K562 (cell line): ENCODE measurements around the gene DBX1.

Experiments used
- CREB1 ChIP-seq, 2 experiments: sonication (generic) in 1 of 2; formaldehyde crosslinking in 1 of 2; IDR thresholded peaks; 2 replicates each; pipeline versions ENCODE4 v1.6.1 to v1.8.0; 2012 to 2022; ENCODE audit warnings: inconsistent platforms in 1 of 2, mild to moderate bottlenecking in 1 of 2, missing genetic modification reagents in 1 of 2, moderate library complexity in 1 of 2
- EGR1 ChIP-seq: fragments of 450-650 bp; conservative IDR thresholded peaks from 2 replicates; pipeline ENCODE4 v1.6.1; 2017; ENCODE audit warnings: mild to moderate bottlenecking
- ILF3 ChIP-seq: fragments of 450-650 bp; IDR thresholded peaks from 2 replicates; pipeline ENCODE4 v1.6.1; 2018; ENCODE audit warnings: antibody characterized with exemption, mild to moderate bottlenecking, moderate library complexity, borderline replicate concordance
- MTF1 ChIP-seq: fragments of 250-450 bp; sonication (Bioruptor Pico); IDR thresholded peaks from 2 replicates; pipeline ENCODE4 v1.9.0; 2021; ENCODE audit warnings: moderate library complexity, mild to moderate bottlenecking, inconsistent platforms, borderline replicate concordance
- NCOA1 ChIP-seq: fragments of 450-650 bp; IDR thresholded peaks from 2 replicates; pipeline ENCODE4 v1.6.1; 2016; ENCODE audit warnings: low read depth
- NFYB ChIP-seq: IDR thresholded peaks from 2 replicates; pipeline ENCODE4 v1.6.1; 2011; ENCODE audit warnings: mild to moderate bottlenecking, moderate library complexity; ENCODE audit not compliant: insufficient read length; ENCODE audit errors: extremely low read depth
- PCBP2 ChIP-seq: fragments of 200-400 bp; formaldehyde crosslinking; IDR thresholded peaks from 2 replicates; pipeline ENCODE4 v1.6.1; 2018; ENCODE audit warnings: low read length, low read depth, mild to moderate bottlenecking, moderate library complexity; ENCODE audit not compliant: poor library complexity, severe bottlenecking
- POLR2A ChIP-seq: fragments of 450-650 bp; conservative IDR thresholded peaks from 2 replicates; pipeline ENCODE4 v1.6.1; 2016
- POLR2G ChIP-seq: fragments of 200-400 bp; formaldehyde crosslinking; IDR thresholded peaks from 2 replicates; pipeline ENCODE4 v1.6.1; 2017; ENCODE audit warnings: low read depth, mild to moderate bottlenecking, antibody characterized with exemption, low read length, moderate library complexity
- TEAD4 ChIP-seq, 2 experiments: sonication (generic) in 1 of 2; formaldehyde crosslinking in 1 of 2; IDR thresholded peaks; 2 replicates each; pipeline versions ENCODE4 v1.6.1 to v1.8.0; 2012 to 2022; ENCODE audit warnings: borderline replicate concordance in 1 of 2, inconsistent platforms in 1 of 2, low read length in 1 of 2, mild to moderate bottlenecking in 1 of 2, missing genetic modification reagents in 1 of 2
- YY1 ChIP-seq, 3 experiments: IDR thresholded peaks; 2 replicates each; pipeline ENCODE4 v1.6.1; 2011; ENCODE audit warnings: low read length in 2 of 3, mild to moderate bottlenecking in 2 of 3, moderate library complexity in 2 of 3, borderline replicate concordance in 1 of 3, control low read depth in 1 of 3, low read depth in 1 of 3; ENCODE audit not compliant: insufficient read depth in 3 of 3, insufficient replicate concordance in 2 of 3, control insufficient read depth in 1 of 3, insufficient read length in 1 of 3; ENCODE audit errors: extremely low read depth in 1 of 3
- ZNF121 ChIP-seq: sonication (generic); formaldehyde crosslinking; conservative IDR thresholded peaks from 2 replicates; pipeline ENCODE4 v1.8.0; 2022; ENCODE audit warnings: missing genetic modification reagents
- TF ChIP-seq, protein P1 (sequence below): sonication (generic); formaldehyde crosslinking; IDR thresholded peaks from 2 replicates; pipeline ENCODE4 v1.8.1; 2023; ENCODE audit warnings: mild to moderate bottlenecking, missing genetic modification reagents
- TF ChIP-seq, protein P2 (sequence below): fragments of 250-450 bp; sonication (Bioruptor Pico); IDR thresholded peaks from 2 replicates; pipeline ENCODE4 v1.8.0; 2022; ENCODE audit warnings: inconsistent platforms, mild to moderate bottlenecking, moderate library complexity, borderline replicate concordance

DNA sequence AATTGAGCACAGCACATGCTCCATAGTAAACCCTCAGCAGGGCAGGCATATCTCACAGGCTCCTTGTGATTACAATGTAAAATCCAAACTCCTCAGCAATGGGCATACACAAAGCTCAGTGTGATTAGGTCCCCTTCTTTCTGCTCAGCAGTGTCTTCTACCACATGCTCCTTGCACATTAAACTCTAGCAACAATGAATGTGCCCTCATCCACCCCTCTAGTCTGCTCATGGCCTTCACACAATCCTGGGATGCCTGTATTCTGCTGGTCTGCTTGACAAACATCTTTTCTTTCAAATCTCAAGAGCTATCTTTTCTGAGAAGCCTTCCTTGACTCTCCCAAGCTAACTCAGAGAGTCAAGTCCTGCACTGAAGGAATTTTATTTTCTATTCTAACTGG lies 32.4 kb upstream of the DBX1 start:
- TF ChIP-seq EGR1 (no peak), ZNF121 (CRISPR knock-in tag) (no peak), CREB1 (IDR thresholded peaks at IDR 0.05) (no peak), CREB1 (CRISPR knock-in tag; IDR thresholded peaks at IDR 0.05) (no peak), PCBP2 (no peak), MTF1 (CRISPR knock-in tag) (no peak), TEAD4 (IDR thresholded peaks at IDR 0.05; ENCODE audit: low read length) (no peak), TEAD4 (CRISPR knock-in tag; IDR thresholded peaks at IDR 0.05; ENCODE audit: borderline replicate concordance) (no peak), ILF3 (no peak), NCOA1 (no peak), NFYB (no peak), YY1 (IDR thresholded peaks at IDR 0.05; ENCODE audit: borderline replicate concordance in 1 of 3, control insufficient read depth in 1 of 3, extremely low read depth in 1 of 3, insufficient read depth in 3 of 3, insufficient read length in 1 of 3, insufficient replicate concordance in 2 of 3, low read depth in 1 of 3, low read length in 2 of 3) (no peak), POLR2A (no peak), POLR2G (no peak)
- TF ChIP-seq, protein P1, sequence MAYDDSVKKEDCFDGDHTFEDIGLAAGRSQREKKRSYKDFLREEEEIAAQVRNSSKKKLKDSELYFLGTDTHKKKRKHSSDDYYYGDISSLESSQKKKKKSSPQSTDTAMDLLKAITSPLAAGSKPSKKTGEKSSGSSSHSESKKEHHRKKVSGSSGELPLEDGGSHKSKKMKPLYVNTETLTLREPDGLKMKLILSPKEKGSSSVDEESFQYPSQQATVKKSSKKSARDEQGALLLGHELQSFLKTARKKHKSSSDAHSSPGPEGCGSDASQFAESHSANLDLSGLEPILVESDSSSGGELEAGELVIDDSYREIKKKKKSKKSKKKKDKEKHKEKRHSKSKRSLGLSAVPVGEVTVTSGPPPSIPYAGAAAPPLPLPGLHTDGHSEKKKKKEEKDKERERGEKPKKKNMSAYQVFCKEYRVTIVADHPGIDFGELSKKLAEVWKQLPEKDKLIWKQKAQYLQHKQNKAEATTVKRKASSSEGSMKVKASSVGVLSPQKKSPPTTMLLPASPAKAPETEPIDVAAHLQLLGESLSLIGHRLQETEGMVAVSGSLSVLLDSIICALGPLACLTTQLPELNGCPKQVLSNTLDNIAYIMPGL (CRISPR knock-in tag), result no peak
- TF ChIP-seq, protein P2, sequence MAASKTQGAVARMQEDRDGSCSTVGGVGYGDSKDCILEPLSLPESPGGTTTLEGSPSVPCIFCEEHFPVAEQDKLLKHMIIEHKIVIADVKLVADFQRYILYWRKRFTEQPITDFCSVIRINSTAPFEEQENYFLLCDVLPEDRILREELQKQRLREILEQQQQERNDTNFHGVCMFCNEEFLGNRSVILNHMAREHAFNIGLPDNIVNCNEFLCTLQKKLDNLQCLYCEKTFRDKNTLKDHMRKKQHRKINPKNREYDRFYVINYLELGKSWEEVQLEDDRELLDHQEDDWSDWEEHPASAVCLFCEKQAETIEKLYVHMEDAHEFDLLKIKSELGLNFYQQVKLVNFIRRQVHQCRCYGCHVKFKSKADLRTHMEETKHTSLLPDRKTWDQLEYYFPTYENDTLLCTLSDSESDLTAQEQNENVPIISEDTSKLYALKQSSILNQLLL (CRISPR knock-in tag), result no peak
